NCI-H2196 (cell line): ENCODE measurements around the gene RFX7.
"Not testable (repeated sequence)": the region's sequence is repeated elsewhere in the genome, so short reads cannot be mapped to it uniquely, and the experiment has no call there.

Experiments used
- DNase-seq: peaks from one replicate; lab custom pipeline; 2025; ENCODE audit not compliant: unreplicated experiment; lab: John Stamatoyannopoulos, UW

RFX7 gene

DNA sequence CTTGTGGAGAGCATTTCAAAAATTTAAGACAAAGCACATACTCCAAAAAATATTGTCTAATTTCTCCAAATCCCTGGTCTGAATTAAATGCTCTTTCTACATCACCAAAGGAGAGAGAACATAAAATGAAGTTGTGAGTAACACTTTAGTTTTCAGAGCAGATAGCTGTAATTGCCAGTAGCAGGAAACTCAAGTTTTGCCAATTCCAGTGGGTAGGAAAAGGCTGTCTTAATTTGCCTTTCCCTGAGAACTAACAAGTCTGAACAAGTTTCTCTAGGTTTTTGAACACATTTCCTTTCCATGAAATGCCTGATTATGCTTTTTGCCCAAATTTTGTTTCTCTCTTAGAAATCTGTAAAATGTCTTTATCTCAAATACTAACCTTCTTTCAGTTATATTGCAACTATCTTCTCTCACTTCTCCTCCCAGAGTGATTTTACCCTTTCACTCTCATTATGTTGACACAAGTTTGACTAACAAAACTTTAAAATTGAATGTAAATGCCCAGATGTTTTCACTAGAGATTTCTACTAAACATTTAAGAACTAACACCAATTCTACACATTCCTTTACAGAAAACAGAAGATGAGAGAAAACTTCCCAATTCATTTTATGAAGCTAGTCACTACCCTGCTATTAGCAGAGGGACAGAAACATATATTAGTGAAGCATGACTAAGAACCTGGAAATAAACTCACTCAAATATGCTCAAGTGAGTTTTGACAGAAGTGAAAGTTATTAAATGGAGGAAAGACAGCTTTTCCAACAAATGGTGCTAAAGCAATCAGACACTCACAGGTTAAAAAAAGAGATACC is 38.4 kb downstream of the RFX7 start:
- DNase-seq = no peak

DNA sequence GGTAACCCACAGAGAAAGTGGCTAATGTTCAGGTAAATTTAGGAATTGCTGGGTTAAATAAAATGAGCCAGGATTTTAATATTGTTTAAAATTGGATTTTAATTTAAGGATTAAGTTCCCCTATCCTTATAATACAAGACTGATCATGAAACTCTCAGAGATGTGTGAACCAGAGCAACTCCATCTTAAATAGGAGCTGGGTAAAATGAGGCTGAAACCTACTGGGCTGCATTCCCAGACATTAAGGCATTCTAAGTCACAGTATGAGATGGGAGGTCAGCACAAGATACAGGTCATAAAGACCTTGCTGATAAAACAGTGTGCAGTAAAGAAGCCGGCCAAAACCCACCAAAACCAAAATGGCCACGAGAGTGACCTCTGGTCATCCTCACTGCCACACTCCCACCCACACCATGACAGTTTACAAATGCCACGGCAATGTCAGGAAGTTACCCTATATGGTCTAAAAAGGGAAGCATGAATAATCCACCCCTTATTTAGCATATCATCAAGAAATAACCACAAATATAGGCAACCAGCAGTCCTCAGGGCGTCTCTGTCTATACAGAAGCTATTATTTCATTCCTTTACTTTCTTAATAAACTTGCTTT is 40.3 kb downstream of the RFX7 start:
- DNase-seq = not testable (repeated sequence)

DNA sequence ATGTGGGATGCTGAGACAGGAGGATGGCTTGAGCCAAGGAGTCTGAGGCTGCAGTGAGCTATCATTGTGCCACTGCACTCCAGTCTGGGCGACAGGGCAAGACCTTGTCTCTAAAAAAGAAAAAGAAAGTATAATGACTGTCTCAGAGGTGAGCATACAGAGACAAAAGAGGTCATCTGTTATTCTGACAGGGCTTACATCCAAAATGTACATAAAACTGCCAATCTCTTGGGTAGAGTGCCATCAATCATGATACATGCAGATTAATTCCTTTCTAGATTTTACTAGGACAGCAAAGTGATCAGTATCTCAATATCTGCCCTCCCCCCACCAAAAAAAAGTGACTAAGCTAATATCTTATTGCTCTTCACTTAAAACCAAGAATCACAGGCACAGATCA is 41.0 kb downstream of the RFX7 start:
- DNase-seq = no peak

DNA sequence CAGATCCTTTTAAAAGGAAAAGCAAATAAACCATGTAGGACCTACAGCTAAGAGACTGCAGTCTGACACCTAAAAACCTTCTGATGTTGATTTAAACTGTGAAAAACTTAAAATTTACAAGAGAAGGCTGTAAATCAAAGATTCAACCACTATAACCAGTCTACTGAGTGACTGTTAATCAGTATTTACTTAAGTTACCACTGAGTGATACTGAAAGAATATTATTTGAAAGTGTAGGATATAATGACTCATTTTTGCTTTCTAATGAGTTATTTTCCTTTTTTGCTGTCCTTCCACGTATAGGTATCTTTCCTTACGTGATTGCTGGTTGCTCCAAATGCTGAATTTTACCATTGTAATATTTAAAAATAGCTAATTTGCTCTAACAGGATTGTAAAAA is 44.6 kb downstream of the RFX7 start:
- DNase-seq = no peak

DNA sequence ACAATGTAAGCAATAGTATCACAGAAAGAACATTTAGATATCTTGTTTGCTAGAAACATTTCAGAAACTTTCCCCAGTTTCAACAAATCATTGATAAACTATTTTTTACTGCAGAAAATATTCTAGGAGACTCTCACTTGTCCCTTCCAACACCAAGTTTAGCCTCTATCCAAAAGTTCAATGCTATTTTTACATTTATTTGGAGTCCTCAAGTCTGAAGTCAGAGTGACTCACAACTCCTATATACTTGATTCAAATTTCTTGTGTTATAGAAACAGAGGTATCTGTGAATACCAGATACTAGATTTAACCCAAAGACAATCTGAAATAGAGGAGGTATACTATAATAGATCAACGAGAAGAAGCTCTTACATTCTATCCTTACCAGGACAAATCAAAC is 49.6 kb downstream of the RFX7 start:
- no peak for DNase-seq

DNA sequence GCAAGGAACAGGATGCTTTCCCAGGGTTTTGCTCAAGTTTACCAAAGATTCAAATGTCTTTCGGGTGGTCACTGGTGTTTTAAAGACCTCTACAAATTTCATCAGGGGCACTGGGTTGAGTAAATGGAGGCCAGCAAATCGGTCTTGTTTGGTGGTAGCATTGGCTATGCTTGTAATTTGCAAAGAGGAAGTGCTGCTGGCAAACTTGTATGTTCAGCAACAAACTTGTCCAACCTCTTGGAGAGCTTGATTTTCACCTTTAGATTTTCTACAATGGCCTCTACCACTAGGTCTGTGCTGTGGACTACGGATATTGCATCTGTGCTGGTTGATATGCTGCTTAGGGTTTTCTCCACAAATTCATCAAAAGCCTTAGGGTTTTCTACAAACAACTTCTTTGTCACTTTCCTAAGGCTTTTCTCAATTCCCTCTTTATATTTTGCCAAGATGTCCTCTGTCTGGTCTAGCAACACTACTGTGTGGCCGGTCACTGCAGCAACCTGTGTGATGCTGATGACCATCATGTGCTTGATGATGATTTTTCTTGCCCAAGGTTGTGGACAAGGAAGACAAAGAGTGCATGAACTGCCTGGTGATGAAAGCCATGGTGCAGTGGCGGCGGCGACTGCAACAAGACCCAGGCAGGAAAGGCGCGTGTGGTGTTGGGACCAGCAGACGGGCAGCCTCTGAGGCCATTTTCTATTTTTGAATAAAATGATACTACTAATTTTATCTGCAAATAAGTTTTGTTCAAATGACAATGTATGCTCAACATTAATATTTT is 50.8 kb downstream of the RFX7 start:
- no peak for DNase-seq

DNA sequence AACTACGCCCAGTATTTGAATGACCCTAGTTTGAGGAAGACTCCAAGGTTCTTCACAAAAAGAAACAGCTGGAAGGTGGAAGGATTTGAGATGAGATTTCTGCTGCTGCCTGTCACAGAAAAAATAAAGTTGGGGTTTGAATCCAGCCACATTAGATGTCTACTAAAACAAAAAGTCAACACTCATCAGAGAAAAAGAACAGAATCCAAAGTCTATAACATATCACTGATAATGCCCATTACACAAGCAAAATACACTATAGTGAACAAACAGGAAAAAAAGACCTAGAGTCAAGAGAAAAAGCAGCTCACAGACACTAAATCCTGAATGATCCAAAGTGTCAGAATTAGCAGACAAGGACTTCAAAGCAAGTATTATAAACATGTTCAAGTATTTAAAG is 56.0 kb downstream of the RFX7 start:
- DNase-seq = no peak

DNA sequence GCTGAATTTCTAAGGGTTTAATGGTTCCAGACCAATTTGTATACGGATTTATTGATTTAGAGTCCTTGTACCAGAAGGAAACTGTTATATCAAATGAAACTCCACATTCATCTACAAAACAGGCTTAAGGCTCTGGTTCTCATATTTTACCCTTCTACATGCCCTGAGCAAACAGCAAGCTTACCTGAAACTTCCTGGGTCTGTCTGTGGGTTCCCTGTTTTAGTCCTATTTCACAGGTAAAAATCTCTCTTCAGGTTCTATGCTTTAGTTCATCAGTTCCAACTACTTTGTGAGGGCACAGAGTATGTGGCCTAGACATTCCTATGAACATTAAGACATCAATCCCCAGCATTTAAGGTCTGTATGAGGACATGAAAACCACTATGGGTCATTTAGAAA is 57.7 kb downstream of the RFX7 start:
- DNase-seq = no peak

DNA sequence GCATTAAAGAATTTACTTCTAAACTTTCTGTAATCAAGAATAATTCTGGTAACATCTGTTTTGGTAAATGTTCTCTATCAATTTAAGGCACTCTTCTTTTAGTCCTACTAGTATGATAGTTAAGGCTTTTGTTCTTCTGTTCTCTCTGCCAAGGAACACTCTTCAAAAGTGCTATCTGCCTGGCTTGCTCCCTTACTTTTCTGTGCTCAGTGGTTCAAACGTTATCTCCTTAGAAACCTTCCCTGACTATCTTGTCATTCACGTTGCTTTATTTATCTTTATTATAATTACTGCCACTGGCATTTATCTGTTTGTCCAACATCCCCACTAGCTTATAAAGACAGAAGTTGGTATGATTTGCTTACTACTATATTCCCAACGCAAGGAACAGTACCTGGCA is 59.2 kb downstream of the RFX7 start:
- DNase-seq = no peak

DNA sequence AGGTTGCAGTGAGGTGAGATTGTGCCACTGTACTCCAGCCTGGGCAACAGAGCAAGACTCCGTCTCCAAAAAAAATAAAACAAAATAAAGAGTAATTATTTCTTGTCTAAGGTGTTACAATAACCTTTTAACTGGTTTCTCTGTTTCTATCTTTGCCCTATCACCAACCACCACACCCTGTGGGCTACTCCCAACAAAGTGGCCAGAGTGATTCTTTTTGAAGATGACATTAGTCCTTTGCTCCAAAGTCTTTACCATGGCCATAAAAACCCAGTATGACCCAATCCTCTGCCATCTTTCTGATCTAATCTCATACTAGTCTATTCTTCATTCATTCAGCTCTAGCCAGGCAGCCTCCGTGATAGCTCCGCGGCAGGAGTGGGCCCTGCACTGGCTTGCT is 62.8 kb downstream of the RFX7 start:
- DNase-seq = no peak

DNA sequence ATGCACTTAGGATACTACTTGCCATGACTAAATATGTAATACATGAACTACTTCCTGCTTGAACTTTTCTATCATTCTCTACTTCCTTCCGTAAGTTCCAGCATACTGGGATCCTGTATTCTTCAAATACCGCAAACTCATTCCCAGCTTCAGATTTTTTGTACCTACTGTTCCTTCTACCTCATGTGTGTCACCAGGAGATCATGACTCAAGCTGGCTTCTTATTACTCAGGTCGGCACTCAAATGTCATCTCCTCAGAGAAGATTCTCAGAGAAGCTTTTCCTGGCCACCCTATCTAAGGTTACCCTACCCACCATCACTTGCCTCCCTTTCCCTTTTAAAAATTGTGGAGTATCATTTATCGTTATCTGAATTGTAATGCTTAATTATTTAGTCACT is 66.7 kb downstream of the RFX7 start:
- DNase-seq = no peak

DNA sequence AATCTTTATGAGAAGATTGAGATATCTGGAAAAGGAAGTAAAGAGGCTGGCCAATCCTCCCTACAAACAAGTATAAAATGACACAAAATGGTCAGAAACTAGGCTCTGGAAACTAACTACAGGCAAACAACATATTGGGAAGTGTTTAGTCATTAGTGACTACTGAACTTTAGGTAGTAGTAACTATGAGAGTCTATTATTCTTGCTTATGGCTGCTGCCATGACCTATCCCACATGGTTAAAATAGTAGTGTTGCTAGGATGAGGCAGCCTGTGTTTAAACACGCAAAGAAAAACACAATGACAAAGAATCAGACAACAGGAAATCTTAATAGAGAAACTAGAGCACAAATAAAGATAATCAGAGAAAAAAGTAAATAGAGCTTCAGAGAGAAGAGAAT is 67.9 kb downstream of the RFX7 start:
- no peak for DNase-seq

DNA sequence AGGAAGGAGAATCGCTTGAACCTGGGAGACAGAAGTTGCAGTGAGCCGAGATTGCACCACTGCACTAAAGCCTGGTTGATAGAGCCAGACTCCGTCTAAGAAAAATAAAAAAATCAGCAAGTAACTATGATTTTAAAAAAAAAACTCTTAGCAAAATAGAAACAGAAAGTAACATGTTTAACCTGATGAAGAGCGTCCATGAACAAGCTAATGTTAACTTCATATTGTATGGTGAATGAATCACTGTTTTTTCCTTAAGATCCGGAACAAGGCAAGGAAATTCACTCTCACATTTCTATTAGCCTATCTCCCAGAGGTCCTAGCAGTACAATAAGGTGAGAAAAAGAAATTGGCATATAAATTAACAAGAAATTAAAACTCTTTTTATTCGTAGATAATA is 69.0 kb downstream of the RFX7 start:
- no peak for DNase-seq

DNA sequence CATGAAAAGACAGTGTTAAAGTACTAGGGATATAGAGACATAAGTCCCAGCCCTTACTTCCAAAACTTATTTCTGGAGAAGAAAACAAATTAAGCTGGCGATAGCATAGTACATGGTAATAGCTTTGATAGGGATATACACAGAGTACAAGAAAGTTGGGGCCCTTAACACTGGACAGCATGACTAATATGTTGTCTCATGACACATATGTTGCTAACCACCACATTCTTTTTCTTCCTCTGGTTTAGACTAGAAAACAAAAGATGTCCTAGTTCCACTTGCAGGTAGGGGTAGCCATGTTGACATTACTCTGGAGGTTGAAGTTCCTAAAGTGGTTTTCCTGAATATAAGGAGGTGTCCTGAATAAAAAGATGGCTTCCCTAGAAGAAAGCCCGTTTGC is 75.3 kb downstream of the RFX7 start:
- DNase-seq = no peak

DNA sequence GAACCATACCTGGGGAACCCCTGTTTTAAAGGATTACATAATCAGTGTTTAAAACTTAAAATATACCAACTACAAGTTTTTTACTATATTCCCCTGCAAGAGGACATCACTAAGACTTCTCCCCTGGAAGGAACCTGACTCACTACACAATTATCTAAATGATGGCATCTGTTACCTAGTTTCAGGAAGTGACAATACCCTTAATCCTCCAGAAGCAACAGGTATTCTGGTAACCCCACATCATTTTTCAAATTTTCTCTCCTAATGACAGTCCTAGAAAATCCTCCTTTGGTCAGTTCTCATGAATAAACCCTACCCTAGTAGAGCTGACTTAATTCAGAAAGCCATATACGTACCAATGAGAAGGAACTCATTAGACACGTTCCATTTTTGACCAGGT is 78.4 kb downstream of the RFX7 start:
- no peak for DNase-seq

DNA sequence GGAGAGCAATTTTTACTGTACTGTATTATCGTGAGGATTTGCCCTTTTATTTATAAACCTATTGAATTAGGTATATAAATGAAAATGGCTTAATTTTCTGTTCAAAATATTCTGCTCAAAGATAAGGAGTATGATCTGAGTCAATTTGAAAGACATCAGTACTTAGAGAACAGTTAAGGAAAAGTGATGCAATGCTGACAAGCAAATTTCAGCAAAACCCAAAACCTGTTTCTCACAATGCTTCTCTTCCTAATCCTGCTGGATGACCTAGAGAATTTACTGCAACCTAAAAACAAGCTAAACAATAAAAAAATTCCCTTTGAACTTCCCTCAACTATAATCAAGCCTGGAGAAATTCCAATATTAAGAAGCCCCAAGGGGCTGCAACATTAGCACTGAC is 82.7 kb downstream of the RFX7 start:
- DNase-seq = no peak

DNA sequence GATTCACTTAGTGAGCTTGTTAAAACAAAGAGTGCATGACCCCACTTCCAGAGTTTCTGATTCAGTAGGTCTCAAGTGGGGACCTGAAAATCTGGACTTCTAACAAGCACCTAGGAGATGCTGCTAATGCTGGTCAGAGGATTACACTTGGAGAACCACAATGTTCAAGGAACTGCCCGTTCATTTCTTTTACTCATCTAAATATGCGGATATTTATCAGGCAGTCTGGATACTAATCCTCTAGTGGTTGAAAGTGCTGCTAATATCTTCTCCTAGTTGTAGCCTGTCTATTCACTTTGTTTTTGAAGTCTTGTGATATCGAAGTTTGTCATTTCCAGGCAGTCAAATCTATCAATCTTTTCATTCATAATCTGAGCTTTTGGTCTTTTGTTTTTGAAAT is 86.8 kb downstream of the RFX7 start:
- DNase-seq = no peak

DNA sequence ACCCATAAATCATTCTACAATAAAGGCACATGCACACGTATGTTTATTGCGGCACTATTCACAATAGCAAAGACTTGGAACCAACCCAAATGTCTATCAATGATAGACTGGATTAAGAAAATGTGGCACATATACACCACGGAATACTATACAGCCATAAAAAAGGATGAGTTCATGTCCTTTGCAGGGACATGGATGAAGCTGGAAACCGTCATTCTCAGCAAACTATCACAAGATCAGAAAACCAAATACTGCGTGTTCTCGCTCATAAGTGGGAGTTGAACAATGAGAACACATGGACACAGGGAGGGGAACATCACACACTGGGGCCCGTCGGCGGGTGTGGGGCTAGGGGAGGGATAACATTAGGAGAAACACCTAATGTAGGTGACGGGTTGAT is 88.4 kb downstream of the RFX7 start:
- not testable (repeated sequence) for DNase-seq

DNA sequence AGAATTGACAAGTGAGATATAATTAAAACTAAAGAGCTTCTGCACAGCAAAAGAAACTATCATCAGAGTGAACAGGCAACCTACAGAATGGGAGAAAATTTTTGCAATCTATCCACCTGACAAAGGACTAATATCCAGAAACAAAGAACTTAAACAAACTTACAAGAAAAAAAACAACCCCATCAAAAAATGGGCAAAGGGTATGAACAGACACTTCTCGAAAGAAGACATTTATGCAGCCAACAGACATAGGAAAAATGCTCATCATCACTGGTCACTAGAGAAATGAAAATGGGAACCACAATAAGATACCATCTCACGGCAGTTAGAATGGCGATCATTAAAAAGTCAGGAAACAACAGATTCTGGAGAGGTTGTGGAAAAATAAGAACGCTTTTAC is 88.9 kb downstream of the RFX7 start:
- DNase-seq = not testable (repeated sequence)

DNA sequence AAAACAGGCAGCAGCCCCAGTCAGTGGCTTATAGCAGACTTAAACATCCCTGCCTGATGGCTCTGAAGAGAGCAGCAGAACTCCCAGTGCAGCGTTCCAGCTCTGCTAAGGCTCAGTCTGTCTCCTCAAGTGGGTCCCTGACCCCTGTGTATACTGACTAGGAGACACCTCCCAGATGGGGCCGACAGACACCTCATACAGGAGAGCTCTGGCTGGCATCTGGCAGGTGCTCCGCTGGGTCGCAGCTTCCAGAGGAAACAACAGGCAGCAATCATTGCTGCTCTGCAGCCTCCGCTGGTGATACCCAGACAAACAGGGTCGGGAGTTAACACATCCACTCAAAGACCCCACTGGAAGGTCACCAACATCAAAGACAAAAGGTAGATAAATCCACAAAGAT is 93.5 kb downstream of the RFX7 start:
- no peak for DNase-seq

DNA sequence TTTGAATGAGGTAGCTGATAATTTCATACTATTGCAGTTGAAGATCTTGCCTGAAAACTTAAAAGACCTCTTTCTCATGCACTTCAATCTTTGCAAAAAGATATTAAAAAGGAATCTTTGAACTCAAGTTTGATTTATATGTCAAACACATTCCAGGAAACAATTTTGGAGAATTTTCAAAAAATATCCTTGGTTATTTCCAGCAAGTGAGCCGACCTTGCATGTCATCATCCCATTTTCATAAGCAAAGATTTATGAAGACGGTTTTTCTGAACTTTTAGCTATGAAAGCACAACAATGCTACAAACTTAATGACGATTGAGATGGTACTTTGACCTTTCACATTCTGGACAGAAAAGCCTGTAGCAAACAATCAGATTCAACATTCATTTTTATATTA is 95.6 kb downstream of the RFX7 start:
- DNase-seq = no peak

DNA sequence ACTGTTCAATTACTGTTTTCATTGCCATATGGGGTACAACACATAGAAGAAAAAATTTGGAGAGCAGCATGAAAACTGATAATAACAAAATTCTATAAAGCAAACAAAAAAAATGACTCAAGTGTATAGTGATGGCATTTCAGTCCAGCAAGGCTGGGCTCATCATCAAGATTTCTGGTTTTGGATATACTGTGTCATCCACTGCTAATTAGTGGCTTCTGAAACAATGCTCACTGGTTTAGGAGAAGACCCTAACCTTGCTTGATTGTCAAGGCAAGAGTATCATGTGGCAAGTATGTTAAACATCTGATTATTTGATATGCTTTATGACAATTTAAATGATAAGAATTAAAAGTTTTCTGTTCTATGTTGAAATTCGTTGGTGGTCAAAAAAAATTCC is 96.9 kb downstream of the RFX7 start:
- no peak for DNase-seq
